Middle frontal gyrus (tissue), 1 donor: ENCODE results near the gene UPK3A.

Experiments
- DNase-seq: peaks from one replicate; pipeline ENCODE4 v3.0.0-alpha.2; 2015; ENCODE audit warnings: low spot score; ENCODE audit errors: extremely low spot score

Gene UPK3A

DNA sequence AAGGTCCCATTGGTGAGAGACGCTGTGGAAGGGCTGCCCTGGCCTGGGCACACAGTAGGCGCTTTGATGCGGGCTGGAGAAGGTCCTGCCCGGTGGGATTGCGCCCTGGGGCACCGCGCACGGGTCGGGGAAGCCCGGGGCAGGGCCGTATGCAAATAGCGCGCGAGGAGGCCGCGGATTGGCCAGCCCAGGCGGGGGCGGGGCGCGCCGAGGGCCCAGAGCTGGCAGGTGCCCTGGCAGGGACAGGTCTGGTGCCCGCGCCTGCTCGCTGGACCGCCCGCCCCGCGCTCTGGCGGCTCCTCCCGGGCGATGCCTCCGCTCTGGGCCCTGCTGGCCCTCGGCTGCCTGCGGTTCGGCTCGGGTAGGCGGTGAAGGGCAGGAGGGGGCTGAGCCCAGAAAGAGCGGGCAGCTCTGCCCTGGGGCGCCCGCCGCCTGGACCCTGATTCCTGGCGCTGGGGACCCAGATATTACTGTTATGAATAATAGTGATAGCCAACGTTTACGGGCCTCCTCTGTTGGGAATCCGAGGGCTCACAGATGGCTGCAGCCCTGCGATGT is at the start of gene UPK3A:
Gene UPK3A (plus strand): TSS at position 245 of the 558 bp plus-strand sequence. CDS start 65 bp downstream, at position 310.
- no peak for DNase-seq

- no peak for DNase-seq
Observed at GRCh38 chr22:45235101-45235777, 49.5 kb upstream of the UPK3A start.

- DNase-seq = no peak
Observed at GRCh38 chr22:45235851-45236342, 48.9 kb upstream of the UPK3A start.

DNA sequence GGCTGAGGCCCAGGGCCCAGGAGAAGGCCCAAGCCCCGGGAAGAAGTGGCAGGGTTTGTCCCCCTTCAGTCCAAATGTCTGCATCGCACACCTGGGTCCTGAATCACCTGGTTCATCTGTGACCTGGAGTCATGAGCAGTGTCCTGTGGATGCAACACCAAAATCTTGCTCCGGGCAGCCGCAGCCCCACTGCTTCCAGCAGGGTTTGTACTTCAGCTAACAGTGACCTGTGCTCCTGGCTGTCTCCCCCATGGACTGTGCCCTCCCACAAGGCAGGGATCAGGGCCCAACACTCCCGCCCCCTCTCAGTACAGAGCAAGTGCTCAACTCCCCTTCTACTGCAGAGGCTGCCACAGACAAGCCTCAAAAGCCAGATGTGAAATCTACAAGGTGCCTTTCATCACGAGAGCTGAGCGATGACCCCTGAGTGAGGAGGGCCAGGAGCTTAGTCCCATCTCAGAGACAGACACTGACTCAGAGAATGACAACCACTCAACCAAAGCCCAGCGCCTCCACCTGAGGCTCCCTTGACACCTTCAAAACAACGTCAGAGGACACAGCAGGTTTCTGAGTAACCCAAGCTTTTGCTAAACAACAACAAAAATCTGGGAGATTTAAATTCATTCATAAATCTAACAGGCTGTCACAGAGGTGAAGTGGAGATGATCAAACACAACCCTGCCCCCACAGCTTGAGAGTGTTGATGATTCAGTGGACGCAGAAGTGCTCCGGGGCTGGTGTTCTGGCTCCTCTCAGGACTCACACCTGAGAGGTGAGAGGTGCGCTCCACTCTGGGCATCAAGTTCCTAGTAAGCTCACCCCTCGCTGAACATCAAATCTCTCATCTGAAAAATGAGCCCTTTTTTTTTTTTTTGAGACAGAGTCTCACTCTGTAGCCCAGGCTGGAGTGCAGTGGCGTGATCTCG is 47.4 kb upstream of the UPK3A start:
- no peak for DNase-seq

- DNase-seq = no peak
Observed at GRCh38 chr22:45238076-45238956, 46.4 kb upstream of the UPK3A start.

GRCh38 chr22:45238957-45239680 is 45.6 kb upstream of the UPK3A start:
- DNase-seq = no peak

DNA sequence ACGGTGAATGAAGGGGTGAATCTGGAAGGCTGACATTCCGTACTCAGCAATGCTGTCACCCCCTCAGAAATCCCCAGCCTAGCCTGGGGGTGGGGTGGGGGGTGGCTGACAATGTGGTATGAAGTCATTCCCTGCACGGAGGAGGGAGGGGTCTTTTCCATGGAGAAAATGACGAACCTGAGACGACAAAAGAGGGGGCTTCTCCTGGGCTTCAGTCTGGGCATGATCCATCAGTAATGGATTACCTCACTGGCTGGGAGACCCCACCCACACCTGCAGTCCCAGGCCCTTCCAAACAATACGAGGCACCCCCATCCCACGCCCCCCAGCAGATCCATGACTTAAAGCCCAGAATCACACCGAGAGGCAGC is 45.1 kb upstream of the UPK3A start:
- no peak for DNase-seq

DNA sequence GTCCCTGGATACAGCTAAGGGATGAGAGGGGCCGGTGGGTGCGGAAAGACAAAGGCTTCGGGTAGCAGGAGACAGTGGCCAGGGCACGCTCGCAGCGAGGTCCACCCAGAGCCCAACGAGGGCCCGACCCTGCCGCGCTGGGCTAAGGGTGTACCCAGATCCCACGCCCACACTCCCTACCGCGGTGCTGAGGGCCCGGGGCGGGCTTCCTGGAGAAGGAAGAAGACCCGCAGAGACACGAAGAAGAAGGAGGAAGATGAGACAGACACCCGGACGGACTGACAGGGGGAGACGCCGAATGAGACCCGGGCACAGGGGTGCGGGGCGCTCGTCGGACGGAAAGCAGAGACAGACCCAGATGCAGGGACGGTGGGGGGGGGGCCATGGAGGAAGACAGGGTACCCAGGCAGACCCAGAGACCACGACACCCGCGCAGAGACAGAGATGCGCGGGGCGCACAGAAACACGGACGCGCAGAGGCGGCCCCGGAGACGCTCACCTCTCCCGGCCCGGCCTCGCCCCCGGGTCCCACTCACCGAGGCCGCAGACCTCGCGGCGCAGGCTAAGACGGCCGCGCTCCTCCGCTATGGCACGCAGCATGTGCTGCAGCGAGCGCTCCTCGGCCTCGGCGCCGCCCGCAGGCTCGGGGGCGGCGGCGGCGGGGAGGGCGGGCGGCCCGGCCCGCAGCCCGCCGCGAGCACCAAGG is 44.5 kb upstream of the UPK3A start:
- no peak for DNase-seq

DNA sequence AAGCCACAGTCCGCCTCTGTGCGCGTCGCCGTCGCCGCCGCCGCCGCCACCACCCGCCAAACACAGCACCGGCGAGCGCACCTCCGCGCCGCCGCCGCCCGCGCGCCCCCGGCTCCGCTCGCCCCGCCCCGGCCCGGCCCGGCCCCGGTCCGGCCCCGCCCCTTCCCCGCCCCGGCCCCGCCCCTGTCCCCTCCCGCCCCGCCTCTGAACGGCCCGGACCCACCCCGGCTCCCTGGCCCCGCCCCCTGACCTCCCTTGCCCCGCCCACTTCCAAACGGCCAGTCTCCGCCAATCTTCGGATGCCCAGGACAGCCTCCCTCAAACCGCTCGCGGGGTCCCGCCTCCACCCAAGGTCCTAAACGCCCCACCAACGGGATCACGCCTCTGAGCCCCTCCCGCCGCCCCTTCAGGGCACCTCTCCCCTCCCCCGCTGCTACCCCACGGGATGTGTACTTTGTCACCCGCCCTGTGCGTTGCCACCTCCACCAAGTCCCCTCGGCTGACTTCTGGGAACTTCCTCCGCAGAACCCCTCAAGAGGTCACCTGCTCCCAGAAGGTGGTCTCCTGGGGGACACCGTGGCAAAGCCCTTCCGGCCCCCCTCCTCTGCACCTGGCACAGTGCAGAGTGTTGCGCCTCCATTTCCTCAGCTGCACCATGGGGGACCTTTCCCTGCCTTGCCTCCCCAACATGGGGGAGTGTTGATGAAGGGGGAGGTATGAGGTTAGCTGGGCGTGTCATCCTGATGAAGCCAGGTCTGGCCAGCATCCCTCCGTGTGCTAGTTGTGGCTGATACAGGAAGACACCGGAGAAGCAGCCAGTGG is 43.7 kb upstream of the UPK3A start, which contains the start of gene KIAA0930:
Gene KIAA0930 (minus strand): TSS at position 85 of the 822 bp plus-strand sequence. CDS start 191 bp downstream, outside the sequence.
- peak; percentile 35 for DNase-seq

DNA sequence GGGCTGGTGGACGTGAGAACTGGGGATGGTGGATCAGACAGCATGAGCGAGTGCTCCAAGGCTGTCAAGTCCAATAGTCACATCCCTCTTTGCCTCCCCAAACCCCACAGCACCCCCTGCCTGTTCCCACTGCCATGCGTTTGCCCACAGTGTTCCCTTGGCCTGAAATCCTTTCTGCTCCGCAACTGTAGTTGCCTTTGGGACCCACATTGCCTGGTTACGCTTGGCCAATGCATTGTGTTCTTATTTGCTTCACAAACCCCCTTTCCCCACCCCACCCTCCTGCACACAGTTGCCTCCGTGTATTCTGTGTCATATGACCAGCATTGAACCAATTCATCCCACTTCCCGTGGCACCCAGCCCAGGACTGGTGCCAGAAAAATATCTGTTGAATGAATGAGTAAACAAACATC is 42.0 kb upstream of the UPK3A start:
- no peak for DNase-seq

DNA sequence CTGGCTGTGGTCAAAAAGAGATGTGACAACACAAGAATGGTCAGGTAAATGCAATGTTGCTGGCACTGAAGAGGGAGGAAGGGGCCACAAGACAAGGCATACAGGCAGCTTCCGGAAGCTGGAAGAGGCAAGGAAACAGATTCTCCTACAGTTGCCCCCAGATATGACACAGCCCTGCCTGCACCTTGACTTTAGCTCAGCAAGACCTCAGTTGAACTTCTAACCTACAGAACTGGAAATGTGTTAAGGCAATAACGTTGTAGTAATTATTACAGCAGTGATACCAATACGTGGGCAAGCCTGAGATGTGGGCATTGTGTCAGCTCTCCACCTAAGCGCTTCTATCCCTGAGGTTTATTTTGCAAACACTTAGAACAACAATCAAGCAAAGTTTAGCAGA is 39.8 kb upstream of the UPK3A start:
- DNase-seq = no peak

DNA sequence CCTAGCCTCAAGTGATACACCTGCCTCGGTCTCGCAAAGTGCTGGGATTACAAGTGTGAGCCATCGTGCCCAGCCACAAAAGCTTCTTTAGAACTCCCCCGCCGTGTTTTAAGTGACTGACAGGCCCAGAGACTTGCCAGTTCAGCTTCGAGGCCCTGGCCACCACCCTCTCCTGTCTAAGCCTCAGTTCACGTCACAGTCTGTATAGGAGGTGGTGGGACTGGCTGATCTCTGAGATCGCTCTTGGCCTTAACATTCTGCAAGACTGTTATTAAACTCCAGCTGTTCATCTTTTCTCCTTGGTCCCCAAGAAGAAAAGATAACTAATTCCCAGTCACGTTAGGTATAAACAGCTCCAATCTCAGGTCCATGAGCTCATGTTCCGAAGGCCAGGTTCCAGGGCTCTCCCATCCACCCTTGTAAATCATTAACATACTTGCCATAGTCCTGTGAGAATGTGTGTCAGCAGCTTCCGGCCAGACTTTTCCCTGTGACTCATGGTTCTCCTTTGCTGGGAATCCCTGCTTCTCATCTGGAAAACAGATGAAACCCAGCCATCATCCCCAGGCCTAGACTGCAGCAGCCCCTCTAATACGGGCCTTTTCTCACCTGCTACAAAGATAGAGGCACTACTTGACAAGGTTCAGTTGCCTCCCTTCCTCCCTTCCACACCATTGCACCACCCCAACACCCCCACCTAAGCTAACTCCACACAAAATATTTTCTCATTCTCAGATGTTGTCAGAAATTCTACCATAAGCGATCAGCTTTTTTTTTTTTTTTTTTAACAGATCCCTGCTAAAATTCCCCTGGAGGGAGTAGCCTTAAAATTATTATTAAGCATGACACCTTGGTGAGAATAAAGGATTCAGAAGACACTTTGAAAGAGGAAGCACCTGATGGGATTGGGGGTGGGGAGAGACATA is 38.4 kb upstream of the UPK3A start:
- DNase-seq = no peak

- DNase-seq = no peak
Observed at GRCh38 chr22:45248832-45249561, 35.8 kb upstream of the UPK3A start.

DNA sequence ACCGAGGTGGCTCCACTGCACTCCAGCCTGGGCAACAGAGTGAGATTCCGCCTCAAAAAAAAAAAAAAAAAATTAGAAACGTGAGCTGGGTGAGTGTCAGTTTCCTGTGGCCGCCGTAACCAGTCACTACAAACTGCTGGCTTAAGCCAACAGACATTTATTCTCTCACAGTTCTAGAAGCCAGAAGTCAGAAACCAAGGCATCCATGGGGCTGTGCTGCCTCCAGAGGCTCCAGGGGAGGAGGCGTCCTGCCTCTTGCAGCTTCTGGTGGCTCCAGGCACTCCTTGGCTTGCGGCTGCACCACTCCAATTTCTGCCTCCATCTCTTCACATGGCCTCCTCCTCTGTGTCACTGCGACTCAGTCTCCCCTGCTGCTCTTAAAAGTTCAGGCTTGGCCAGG is 32.9 kb upstream of the UPK3A start:
- DNase-seq = no peak

GRCh38 chr22:45253039-45253641 is 31.6 kb upstream of the UPK3A start:
- DNase-seq = no peak

DNA sequence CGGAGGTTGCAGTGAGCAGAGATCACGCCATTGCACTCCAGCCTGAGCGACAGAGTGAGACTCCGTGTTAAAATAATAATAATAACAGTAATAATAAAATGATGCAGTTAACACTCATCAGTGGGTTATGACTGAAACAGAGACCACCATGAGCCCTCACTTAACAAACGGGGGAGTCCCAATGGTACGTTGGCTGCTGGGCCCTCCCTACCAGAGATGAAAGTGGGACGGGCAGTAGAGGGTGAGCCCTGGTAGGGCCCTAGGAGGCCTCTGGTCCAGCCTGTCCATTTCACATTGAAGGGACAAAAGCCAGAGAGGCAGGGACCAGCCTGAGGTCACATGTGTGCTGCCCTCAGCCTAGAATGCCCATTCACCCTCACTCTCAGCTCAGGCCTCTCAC is 30.4 kb upstream of the UPK3A start:
- no peak for DNase-seq
